Peyer's patch (tissue), 4 donors: ENCODE data around the gene TEX35. TPM values are rescaled to one million over a fixed set of nuclear protein-coding genes. Genes with fewer than 3 reads are reported as not detected.

Experiments used
- DNase-seq, 3 donors: peaks; one replicate each; pipeline ENCODE4 v3.0.0-alpha.2; 2017 to 2019
- H3K27ac ChIP-seq, 4 donors: fragments of 200-600 bp; sonication (generic); one replicate each; pipeline ENCODE4 v1.5.1; 2016 to 2019
- H3K27me3 ChIP-seq, 2 donors: fragments of 200-600 bp; sonication (generic); one replicate each; pipeline ENCODE4 v1.5.1; 2019
- H3K36me3 ChIP-seq, 3 donors: fragments of 200-600 bp; sonication (generic); one replicate each; pipeline ENCODE4 v1.5.1; 2016 to 2019
- H3K4me1 ChIP-seq, 4 donors: fragments of 200-600 bp; sonication (generic); one replicate each; pipeline ENCODE4 v1.5.1; 2016 to 2019
- H3K4me3 ChIP-seq, 4 donors: fragments of 200-600 bp; sonication (generic); 1 replicate in 3 of 4; 2 replicates in 1 of 4; pipeline ENCODE4 v1.5.1; 2016 to 2019; ENCODE audit warnings: mild to moderate bottlenecking in 1 of 4
- H3K9me3 ChIP-seq, 4 donors: fragments of 200-600 bp; sonication (generic); one replicate each; pipeline ENCODE4 v1.5.1; 2016 to 2019; ENCODE audit warnings: mild to moderate bottlenecking in 1 of 4
- POLR2A ChIP-seq, 2 donors: fragments of 450-650 bp; IDR thresholded peaks; one replicate each; pipeline ENCODE4 v1.5.1; 2017; ENCODE audit warnings: antibody characterized with exemption in 2 of 2, mild to moderate bottlenecking in 2 of 2, moderate library complexity in 2 of 2
- total RNA-seq, 4 donors: library from RNA; depleted of rRNA; stranded (reverse); fragments of >200 nt; gene quantifications; one replicate each; pipeline ENCODE4 v1.1.0, GENCODE V29; 2016
- TF ChIP-seq, protein P1 (sequence below), 6 experiments: fragments of 450-650 bp in 4 of 6; fragments of 200-600 bp in 2 of 6; sonication (generic) in 1 of 6; IDR thresholded peaks; one replicate each; pipeline ENCODE4 v1.5.1; 2017 to 2019; ENCODE audit warnings: antibody characterized with exemption in 6 of 6, mild to moderate bottlenecking in 3 of 6, moderate library complexity in 1 of 6

Gene TEX35
- total RNA-seq, 4 donors from 2014 or later, result not detected

DNA sequence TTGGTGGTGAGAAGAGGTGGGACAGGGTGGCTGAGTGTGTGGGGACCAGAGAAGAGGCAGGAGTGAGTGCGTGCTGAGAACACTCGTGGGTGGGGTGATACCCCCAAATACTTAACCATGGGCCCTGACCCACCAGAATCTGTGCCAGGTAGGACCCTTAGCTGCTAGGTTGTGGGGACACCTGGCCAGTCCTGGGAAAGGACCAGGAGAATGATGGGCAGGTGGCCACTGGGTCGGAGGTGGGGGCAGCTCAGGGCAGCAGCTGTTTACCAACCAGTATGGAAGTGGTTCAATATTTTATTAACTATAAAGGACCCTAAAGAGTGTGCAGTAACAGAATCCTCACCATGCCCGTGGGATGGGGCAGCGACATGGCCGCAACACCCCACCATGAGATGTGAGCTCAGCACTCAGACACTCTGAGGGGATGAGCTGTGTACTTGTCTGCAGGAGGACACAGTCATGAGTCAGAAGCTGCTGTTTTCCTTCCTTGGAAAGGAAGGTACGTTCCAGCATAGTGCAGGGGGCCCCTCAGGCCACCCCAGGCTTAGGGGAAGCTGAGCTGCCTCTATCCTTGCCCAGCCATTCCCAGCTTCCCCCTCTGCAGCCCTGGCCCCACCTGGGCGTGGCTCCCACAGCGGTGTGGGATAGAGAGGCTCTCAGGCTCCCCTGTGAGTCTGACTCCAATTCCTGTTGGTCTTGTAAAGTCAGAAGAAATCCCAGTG lies 25.4 kb downstream of the TEX35 start:
- Histone ChIP-seq H3K4me3 (no peak overlapping the region), H3K4me1 (peaks cover 0 to 27% (median 8%) of the 10 kb centered on the region in 4 donors), H3K27me3 (no peaks in the 10 kb centered on the region), H3K9me3 (no peaks in the 10 kb centered on the region), H3K36me3 (no peaks in the 10 kb centered on the region), H3K27ac (peak overlapping the region in 3 of 4 donors; percentile 73 to 87 (median 86))
- DNase-seq, result no peak
- TF ChIP-seq, protein P1, sequence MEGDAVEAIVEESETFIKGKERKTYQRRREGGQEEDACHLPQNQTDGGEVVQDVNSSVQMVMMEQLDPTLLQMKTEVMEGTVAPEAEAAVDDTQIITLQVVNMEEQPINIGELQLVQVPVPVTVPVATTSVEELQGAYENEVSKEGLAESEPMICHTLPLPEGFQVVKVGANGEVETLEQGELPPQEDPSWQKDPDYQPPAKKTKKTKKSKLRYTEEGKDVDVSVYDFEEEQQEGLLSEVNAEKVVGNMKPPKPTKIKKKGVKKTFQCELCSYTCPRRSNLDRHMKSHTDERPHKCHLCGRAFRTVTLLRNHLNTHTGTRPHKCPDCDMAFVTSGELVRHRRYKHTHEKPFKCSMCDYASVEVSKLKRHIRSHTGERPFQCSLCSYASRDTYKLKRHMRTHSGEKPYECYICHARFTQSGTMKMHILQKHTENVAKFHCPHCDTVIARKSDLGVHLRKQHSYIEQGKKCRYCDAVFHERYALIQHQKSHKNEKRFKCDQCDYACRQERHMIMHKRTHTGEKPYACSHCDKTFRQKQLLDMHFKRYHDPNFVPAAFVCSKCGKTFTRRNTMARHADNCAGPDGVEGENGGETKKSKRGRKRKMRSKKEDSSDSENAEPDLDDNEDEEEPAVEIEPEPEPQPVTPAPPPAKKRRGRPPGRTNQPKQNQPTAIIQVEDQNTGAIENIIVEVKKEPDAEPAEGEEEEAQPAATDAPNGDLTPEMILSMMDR (IDR thresholded peaks at IDR 0.05), result no peak
- TF ChIP-seq POLR2A (IDR thresholded peaks at IDR 0.05), result no peak

DNA sequence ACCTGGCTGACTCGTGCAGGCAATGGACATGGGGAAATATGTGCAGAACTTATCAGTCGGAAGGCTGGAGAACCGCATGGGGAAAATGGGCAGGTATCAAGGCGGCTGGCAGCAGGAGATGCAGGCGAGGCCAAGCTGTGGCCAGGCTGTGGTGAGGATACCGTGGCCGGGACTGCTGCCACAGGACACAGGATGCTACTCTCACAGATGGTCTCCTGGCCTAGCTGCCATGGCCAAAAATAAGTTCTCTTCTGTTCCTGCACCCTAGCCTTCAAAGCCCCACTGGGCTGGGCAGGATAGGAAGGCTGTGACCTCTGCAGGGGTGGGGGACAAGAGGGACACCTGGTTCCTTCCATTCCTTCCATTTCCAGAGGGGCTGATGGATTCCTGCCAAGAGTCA lies 26.4 kb downstream of the TEX35 start:
- no peak for TF ChIP-seq POLR2A (IDR thresholded peaks at IDR 0.05)
- TF ChIP-seq, protein P1 (IDR thresholded peaks at IDR 0.05), result no peak
- Histone ChIP-seq H3K9me3 (no peaks in the 10 kb centered on the region), H3K4me1 (peaks cover 0 to 36% (median 8%) of the 10 kb centered on the region in 4 donors), H3K36me3 (no peaks in the 10 kb centered on the region), H3K4me3 (no peak overlapping the region), H3K27ac (no peak overlapping the region), H3K27me3 (no peaks in the 10 kb centered on the region)
- DNase-seq, result no peak

DNA sequence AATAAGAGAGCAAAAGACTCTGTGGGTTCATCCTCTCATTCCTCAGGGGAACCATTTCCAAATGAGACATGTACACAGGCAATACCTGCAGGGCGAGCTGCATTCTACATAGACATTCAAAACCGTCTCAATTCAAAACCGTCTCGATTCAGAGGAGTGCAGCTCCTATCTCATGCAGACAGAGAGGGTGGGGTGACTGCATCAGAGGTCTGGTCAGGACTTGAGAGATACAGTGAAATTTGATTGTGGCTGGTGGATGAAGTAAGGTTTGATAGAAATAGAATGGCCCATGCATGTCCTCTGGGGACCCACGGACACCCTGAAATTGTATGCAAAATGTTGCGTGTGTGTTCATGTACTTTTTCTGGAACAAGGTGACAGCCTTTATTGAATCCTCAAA lies 27.3 kb downstream of the TEX35 start:
- peak overlapping the region in 1 of 4 donors; percentile 93 for H3K27ac ChIP-seq
- H3K4me1 ChIP-seq, result peaks cover 0 to 38% (median 8%) of the 10 kb centered on the region in 4 donors
- H3K4me3 ChIP-seq, result no peak overlapping the region
- no peaks in the 10 kb centered on the region for H3K9me3 ChIP-seq
- H3K27me3 ChIP-seq, result no peaks in the 10 kb centered on the region
- TF ChIP-seq, protein P1 (IDR thresholded peaks at IDR 0.05), result no peak
- TF ChIP-seq POLR2A (IDR thresholded peaks at IDR 0.05), result no peak
- no peaks in the 10 kb centered on the region for H3K36me3 ChIP-seq
- no peak for DNase-seq

DNA sequence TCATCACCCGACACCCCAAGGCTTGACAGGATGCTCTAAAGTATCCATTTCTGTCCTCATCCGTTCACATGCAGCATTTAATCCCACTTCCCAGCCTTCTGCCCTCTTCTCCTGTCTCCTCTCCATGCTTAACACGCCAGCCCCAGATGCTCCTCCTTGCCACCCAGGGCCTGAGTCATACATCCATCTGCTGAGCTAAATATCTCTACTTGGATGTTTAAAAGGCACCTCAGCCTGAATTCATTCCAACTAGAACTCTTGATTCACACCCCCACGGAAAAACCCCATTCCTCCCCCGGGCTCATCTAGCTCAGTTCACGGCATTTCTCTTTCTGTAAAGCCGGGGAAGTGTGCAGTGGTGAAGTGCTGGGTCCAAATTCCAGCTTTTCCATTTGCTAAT lies 27.7 kb downstream of the TEX35 start:
- Histone ChIP-seq H3K4me1 (peaks cover 0 to 38% (median 8%) of the 10 kb centered on the region in 4 donors), H3K27ac (peak overlapping the region in 1 of 4 donors; percentile 93), H3K9me3 (no peaks in the 10 kb centered on the region), H3K27me3 (no peaks in the 10 kb centered on the region), H3K4me3 (no peak overlapping the region), H3K36me3 (peaks cover 0 to 4% (median 0%) of the 10 kb centered on the region in 3 donors)
- DNase-seq, result no peak
- no peak for TF ChIP-seq POLR2A (IDR thresholded peaks at IDR 0.05)
- TF ChIP-seq, protein P1 (IDR thresholded peaks at IDR 0.05), result no peak

DNA sequence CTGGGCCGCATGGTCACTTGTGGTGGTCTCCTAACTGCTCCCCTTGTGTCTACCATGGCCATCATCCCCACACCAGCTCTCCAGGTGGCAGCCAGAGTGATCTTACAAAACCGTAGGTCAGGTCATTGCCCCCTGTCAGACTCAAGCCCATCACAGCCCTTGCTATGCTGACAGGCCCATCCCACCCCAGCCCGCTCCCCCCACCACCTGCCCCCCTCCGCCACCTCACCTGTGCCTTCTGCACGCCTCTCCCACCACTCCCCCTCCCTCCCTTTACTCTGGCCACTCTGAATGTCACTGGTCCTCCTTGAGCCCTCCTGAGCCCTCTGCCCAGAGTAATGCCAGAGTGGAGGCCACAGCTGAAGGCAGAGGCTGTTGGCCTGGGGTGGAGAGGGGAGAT lies 28.5 kb downstream of the TEX35 start:
- H3K9me3 ChIP-seq, result no peaks in the 10 kb centered on the region
- H3K36me3 ChIP-seq, result peaks cover 0 to 7% (median 0%) of the 10 kb centered on the region in 3 donors
- no peak for DNase-seq
- H3K4me1 ChIP-seq, result peaks cover 0 to 38% (median 8%) of the 10 kb centered on the region in 4 donors
- H3K27me3 ChIP-seq, result no peaks in the 10 kb centered on the region
- H3K27ac ChIP-seq, result peak overlapping the region in 3 of 4 donors; percentile 73 to 93 (median 85)
- TF ChIP-seq, protein P1 (IDR thresholded peaks at IDR 0.05), result no peak
- no peak for TF ChIP-seq POLR2A (IDR thresholded peaks at IDR 0.05)
- H3K4me3 ChIP-seq, result peak overlapping the region in 3 of 4 donors; percentile 59 to 73 (median 61)
